Neural crest cell (in vitro differentiated cells): ENCODE data around the gene CDRT4. TPM values are rescaled to one million over a fixed set of nuclear protein-coding genes. Genes with fewer than 3 reads are reported as not detected.

ENCODE experiments used
- DNase-seq: peaks from one replicate; pipeline ENCODE4 v3.0.0; 2021; ENCODE audit warnings: low read depth, mixed read lengths, low spot score
- H3K27ac Mint-ChIP-seq: one replicate; pipeline ENCODE4 v1.8.0; 2021; ENCODE audit warnings: mild to moderate bottlenecking, mixed read lengths; ENCODE audit not compliant: unreplicated experiment
- H3K27me3 Mint-ChIP-seq: 2 replicates; pipeline ENCODE4 v1.8.0; 2021; ENCODE audit warnings: low read depth, mild to moderate bottlenecking, mixed read lengths
- H3K36me3 Mint-ChIP-seq: 2 replicates; pipeline ENCODE4 v1.8.0; 2021; ENCODE audit warnings: low read depth, mild to moderate bottlenecking, mixed read lengths
- H3K4me1 Mint-ChIP-seq: 2 replicates; pipeline ENCODE4 v1.8.0; 2021; ENCODE audit warnings: mixed read lengths
- H3K4me3 Mint-ChIP-seq: one replicate; pipeline ENCODE4 v1.8.0; 2021; ENCODE audit warnings: mild to moderate bottlenecking, mixed read lengths
- H3K9me3 Mint-ChIP-seq: 2 replicates; pipeline ENCODE4 v1.8.0; 2021; ENCODE audit warnings: mixed read lengths
- CTCF ChIP-seq: fragments of 200-600 bp; sonication (generic); conservative IDR thresholded peaks from 2 replicates; pipeline ENCODE4 v1.5.0; 2021; ENCODE audit warnings: antibody characterized with exemption, mild to moderate bottlenecking
- total RNA-seq: library from RNA; stranded (reverse); gene quantifications from 2 replicates; pipeline ENCODE4 v1.2.1, GENCODE V29; 2021

Gene CDRT4
- total RNA-seq, 1 donor from 2014 or later, result 2.8 TPM

GRCh38 chr17:15475631-15476354 lies 8.4 kb upstream of the CDRT4 start:
- TF ChIP-seq CTCF, result no peak
- H3K9me3 Mint-ChIP-seq, result peaks cover 5% of the 10 kb centered on the region
- peaks cover 26% of the 10 kb centered on the region for H3K4me1 Mint-ChIP-seq
- DNase-seq, result no peak
- no peak overlapping the region for H3K4me3 Mint-ChIP-seq
- H3K36me3 Mint-ChIP-seq, result peaks cover 10% of the 10 kb centered on the region
- no peaks in the 10 kb centered on the region for H3K27me3 Mint-ChIP-seq
- no peak overlapping the region for H3K27ac Mint-ChIP-seq

- Mint-ChIP-seq H3K9me3 (peaks cover 2% of the 10 kb centered on the region), H3K4me3 (no peak overlapping the region), H3K36me3 (peaks cover 6% of the 10 kb centered on the region), H3K4me1 (peaks cover 17% of the 10 kb centered on the region), H3K27ac (no peak overlapping the region), H3K27me3 (no peaks in the 10 kb centered on the region)
- no peak for DNase-seq
- TF ChIP-seq CTCF, result no peak
Observed at GRCh38 chr17:15472891-15473290, 5.5 kb upstream of the CDRT4 start.

GRCh38 chr17:15470536-15470935 lies 3.1 kb upstream of the CDRT4 start:
- DNase-seq, result no peak
- H3K27me3 Mint-ChIP-seq, result no peaks in the 10 kb centered on the region
- TF ChIP-seq CTCF, result no peak
- H3K4me1 Mint-ChIP-seq, result peaks cover 17% of the 10 kb centered on the region
- H3K36me3 Mint-ChIP-seq, result peaks cover 3% of the 10 kb centered on the region
- H3K9me3 Mint-ChIP-seq, result peaks cover 2% of the 10 kb centered on the region
- H3K4me3 Mint-ChIP-seq, result no peak overlapping the region
- H3K27ac Mint-ChIP-seq, result no peak overlapping the region

GRCh38 chr17:15469260-15469659 lies 1.8 kb upstream of the CDRT4 start:
- H3K4me1 Mint-ChIP-seq, result peaks cover 14% of the 10 kb centered on the region
- no peak for DNase-seq
- H3K4me3 Mint-ChIP-seq, result no peak overlapping the region
- no peaks in the 10 kb centered on the region for H3K36me3 Mint-ChIP-seq
- no peaks in the 10 kb centered on the region for H3K27me3 Mint-ChIP-seq
- H3K27ac Mint-ChIP-seq, result no peak overlapping the region
- H3K9me3 Mint-ChIP-seq, result no peaks in the 10 kb centered on the region
- no peak for TF ChIP-seq CTCF

- H3K27me3 Mint-ChIP-seq, result no peaks in the 10 kb centered on the region
- no peaks in the 10 kb centered on the region for H3K36me3 Mint-ChIP-seq
- H3K9me3 Mint-ChIP-seq, result no peaks in the 10 kb centered on the region
- peaks cover 5% of the 10 kb centered on the region for H3K4me1 Mint-ChIP-seq
- no peak for DNase-seq
- H3K4me3 Mint-ChIP-seq, result no peak overlapping the region
- TF ChIP-seq CTCF, result no peak
- no peak overlapping the region for H3K27ac Mint-ChIP-seq
Observed at GRCh38 chr17:15468126-15468525, 705 bp upstream of the CDRT4 start.
